K562 (cell line): ENCODE results near the gene PGAP3. TPM values are rescaled to one million over a fixed set of nuclear protein-coding genes. Genes with fewer than 3 reads are reported as not detected.

ENCODE experiments used
- ARID2 ChIP-seq: fragments of 450-650 bp; IDR thresholded peaks from 2 replicates; pipeline ENCODE4 v1.6.1; 2017; ENCODE audit warnings: antibody characterized with exemption, mild to moderate bottlenecking
- BRD9 ChIP-seq: fragments of 450-650 bp; IDR thresholded peaks from 2 replicates; pipeline ENCODE4 v1.6.1; 2018; ENCODE audit warnings: low read depth; ENCODE audit not compliant: partially characterized antibody
- DEAF1 ChIP-seq: fragments of 450-650 bp; formaldehyde crosslinking; IDR thresholded peaks from 2 replicates; pipeline ENCODE4 v1.4.0; 2020; ENCODE audit warnings: mild to moderate bottlenecking, moderate library complexity
- MYNN ChIP-seq, 2 experiments: sonication (generic); formaldehyde crosslinking in 1 of 2; IDR thresholded peaks; 2 replicates each; pipeline versions ENCODE4 v1.5.0 to v1.6.1; 2016 to 2020; ENCODE audit warnings: antibody characterized with exemption in 1 of 2, missing genetic modification reagents in 1 of 2
- SIN3A ChIP-seq, 2 experiments: fragments of 150-350 bp in 1 of 2; IDR thresholded peaks; 2 replicates each; pipeline ENCODE4 v1.6.1; 2011 to 2016; ENCODE audit warnings: borderline replicate concordance in 2 of 2, low read depth in 2 of 2, low read length in 2 of 2, mild to moderate bottlenecking in 2 of 2, moderate library complexity in 2 of 2; ENCODE audit not compliant: control insufficient read depth in 1 of 2
- SMC3 ChIP-seq: conservative IDR thresholded peaks from 2 replicates; pipeline ENCODE4 v1.6.1; 2011; ENCODE audit warnings: low read depth, low read length, improper control_type of control experiment; ENCODE audit not compliant: insufficient read depth
- ZBTB7A ChIP-seq: IDR thresholded peaks from 2 replicates; pipeline ENCODE4 v1.6.1; 2011; ENCODE audit warnings: low read depth, mild to moderate bottlenecking, low read length, moderate library complexity, borderline replicate concordance; ENCODE audit not compliant: control insufficient read depth
- ZNF384 ChIP-seq: IDR thresholded peaks from 2 replicates; pipeline ENCODE4 v1.6.1; 2012; ENCODE audit warnings: low read depth, low read length, improper control_type of control experiment
- ZNF592 ChIP-seq: fragments of 450-650 bp; IDR thresholded peaks from 2 replicates; pipeline ENCODE4 v1.6.1; 2017; ENCODE audit warnings: antibody characterized with exemption, mild to moderate bottlenecking
- ZNF639 ChIP-seq, 2 experiments: fragments of 200-800 bp in 1 of 2; sonication (Bioruptor generic) in 1 of 2; sonication (generic) in 1 of 2; formaldehyde crosslinking in 1 of 2; IDR thresholded peaks in 1 of 2; conservative IDR thresholded peaks in 1 of 2; 2 replicates each; pipeline versions ENCODE4 v1.5.0 to v1.6.1; 2016 to 2020; ENCODE audit warnings: missing compliant biosample characterization in 1 of 2, missing genetic modification characterization in 1 of 2, missing genetic modification reagents in 1 of 2
- ZNF76 ChIP-seq: fragments of 250-450 bp; sonication (Bioruptor Pico); IDR thresholded peaks from 2 replicates; pipeline ENCODE4 v1.4.0; 2020; ENCODE audit warnings: mild to moderate bottlenecking, moderate library complexity, borderline replicate concordance
- polyA plus RNA-seq, 8 experiments: library from polyadenylated mRNA; depleted of rRNA in 4 of 8; stranded (reverse) in 5 of 8; unstranded in 3 of 8; fragments of >200 nt; fragmentation: Nextera tagmentation in 2 of 8; fragmentation: Illumina TruSeq in 1 of 8; extraction: Ambion mirVana in 2 of 8; extraction: Trizol in 1 of 8; gene quantifications; 2 replicates each; pipeline versions ENCODE4 v1.2.1 to v1.2.3, GENCODE V29; 2011 to 2014; ENCODE audit warnings: inconsistent platforms in 1 of 8, missing spikeins in 1 of 8
- total RNA-seq, 7 experiments: library from RNA; depleted of rRNA in 6 of 7; stranded (reverse); fragments of >200 nt in 6 of 7; fragmentation: Illumina TruSeq in 2 of 7; extraction: Trizol in 2 of 7; gene quantifications; 2 replicates each; pipeline versions ENCODE4 v1.2.1 to v1.2.3, GENCODE V29; 2011 to 2021; ENCODE audit warnings: low replicate concordance in 1 of 7
- TF ChIP-seq, protein P1 (sequence below): sonication (generic); formaldehyde crosslinking; IDR thresholded peaks from 2 replicates; pipeline ENCODE4 v1.8.0; 2022; ENCODE audit warnings: mild to moderate bottlenecking, missing genetic modification reagents

PGAP3 gene
- total and polyA plus RNA-seq, 9 of the 15 experiments (the other 6 are each of a cell fraction or from before 2014, with no cell fraction given), result 0.38 to 9.4 (median 4.5) TPM

GRCh38 chr17:39621523-39622379 lies 66.1 kb downstream of the PGAP3 start (continued):
- peak; percentile 93 for TF ChIP-seq DEAF1 (CRISPR knock-in tag)
- no peak for TF ChIP-seq SIN3A (IDR thresholded peaks at IDR 0.05; ENCODE audit: borderline replicate concordance in 2 of 2, control insufficient read depth in 1 of 2, low read depth in 2 of 2, low read length in 2 of 2)
- no peak for TF ChIP-seq ZNF384
- TF ChIP-seq ZNF639 (CRISPR knock-in tag; conservative IDR thresholded peaks at IDR 0.05 in 1 of 2, IDR thresholded peaks at IDR 0.05 in 1 of 2), result no peak
- peak; percentile 60; the same call in 1 of the 2 replicates for TF ChIP-seq ZBTB7A
- peak; percentile 85 for TF ChIP-seq ARID2
- TF ChIP-seq ZNF76 (CRISPR knock-in tag), result no peak
- TF ChIP-seq MYNN (IDR thresholded peaks at IDR 0.05), result peak; percentile 54; the same call in 1 of the 2 replicates
- TF ChIP-seq MYNN (CRISPR knock-in tag; IDR thresholded peaks at IDR 0.05), result no peak
- TF ChIP-seq SMC3, result peak; percentile 99
- TF ChIP-seq ZNF592, result peak; percentile 80; the same call in 1 of the 2 replicates
- TF ChIP-seq, protein P1, sequence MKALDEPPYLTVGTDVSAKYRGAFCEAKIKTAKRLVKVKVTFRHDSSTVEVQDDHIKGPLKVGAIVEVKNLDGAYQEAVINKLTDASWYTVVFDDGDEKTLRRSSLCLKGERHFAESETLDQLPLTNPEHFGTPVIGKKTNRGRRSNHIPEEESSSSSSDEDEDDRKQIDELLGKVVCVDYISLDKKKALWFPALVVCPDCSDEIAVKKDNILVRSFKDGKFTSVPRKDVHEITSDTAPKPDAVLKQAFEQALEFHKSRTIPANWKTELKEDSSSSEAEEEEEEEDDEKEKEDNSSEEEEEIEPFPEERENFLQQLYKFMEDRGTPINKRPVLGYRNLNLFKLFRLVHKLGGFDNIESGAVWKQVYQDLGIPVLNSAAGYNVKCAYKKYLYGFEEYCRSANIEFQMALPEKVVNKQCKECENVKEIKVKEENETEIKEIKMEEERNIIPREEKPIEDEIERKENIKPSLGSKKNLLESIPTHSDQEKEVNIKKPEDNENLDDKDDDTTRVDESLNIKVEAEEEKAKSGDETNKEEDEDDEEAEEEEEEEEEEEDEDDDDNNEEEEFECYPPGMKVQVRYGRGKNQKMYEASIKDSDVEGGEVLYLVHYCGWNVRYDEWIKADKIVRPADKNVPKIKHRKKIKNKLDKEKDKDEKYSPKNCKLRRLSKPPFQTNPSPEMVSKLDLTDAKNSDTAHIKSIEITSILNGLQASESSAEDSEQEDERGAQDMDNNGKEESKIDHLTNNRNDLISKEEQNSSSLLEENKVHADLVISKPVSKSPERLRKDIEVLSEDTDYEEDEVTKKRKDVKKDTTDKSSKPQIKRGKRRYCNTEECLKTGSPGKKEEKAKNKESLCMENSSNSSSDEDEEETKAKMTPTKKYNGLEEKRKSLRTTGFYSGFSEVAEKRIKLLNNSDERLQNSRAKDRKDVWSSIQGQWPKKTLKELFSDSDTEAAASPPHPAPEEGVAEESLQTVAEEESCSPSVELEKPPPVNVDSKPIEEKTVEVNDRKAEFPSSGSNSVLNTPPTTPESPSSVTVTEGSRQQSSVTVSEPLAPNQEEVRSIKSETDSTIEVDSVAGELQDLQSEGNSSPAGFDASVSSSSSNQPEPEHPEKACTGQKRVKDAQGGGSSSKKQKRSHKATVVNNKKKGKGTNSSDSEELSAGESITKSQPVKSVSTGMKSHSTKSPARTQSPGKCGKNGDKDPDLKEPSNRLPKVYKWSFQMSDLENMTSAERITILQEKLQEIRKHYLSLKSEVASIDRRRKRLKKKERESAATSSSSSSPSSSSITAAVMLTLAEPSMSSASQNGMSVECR (CRISPR knock-in tag), result no peak
- TF ChIP-seq BRD9, result no peak
